IMR-90 (cell line): ENCODE measurements around the gene KLRC1. TPM values are rescaled to one million over a fixed set of nuclear protein-coding genes. Genes with fewer than 3 reads are reported as not detected.

Experiments used
- ATAC-seq: fragments of 200-7000 bp; cut with Tn5 transposase; 2 replicates; pipeline ENCODE4 v1.9.1; 2020; ENCODE audit warnings: low read depth, mild to moderate bottlenecking, moderate library complexity
- BruUV-seq: library from RNA; stranded (reverse); fragments of 400-500 nt; replicated peaks from 2 replicates; lab custom pipeline; 2021; lab: Mats Ljungman, UMichigan
- CTCF ChIA-PET: fragments of 300-600 bp; formaldehyde crosslinking; extraction: SDS; loops from one replicate; lab custom pipeline; 2021; ENCODE audit warnings: antibody characterized with exemption; lab: Yijun Ruan, JAX
- POLR2A ChIA-PET: fragments of 300-600 bp; sonication (Branson Sonifier 250); formaldehyde crosslinking; loops from one replicate; lab custom pipeline; 2022; ENCODE audit warnings: antibody characterized with exemption; ENCODE audit not compliant: unreplicated experiment; lab: Charles Lee
- DNase-seq: peaks from one replicate; pipeline ENCODE4 v3.0.0; 2013
- H2AFZ ChIP-seq: replicated peaks from 2 replicates; pipeline ENCODE3; 2013; ENCODE audit warnings: low read length, mild to moderate bottlenecking; ENCODE audit not compliant: poor library complexity
- H2AK5ac ChIP-seq: 2 replicates; pipeline ENCODE4 v1.6.1; 2013; ENCODE audit warnings: low read depth, low read length, inconsistent platforms
- H2AK9ac ChIP-seq: replicated peaks from 2 replicates; pipeline ENCODE3; 2013; ENCODE audit warnings: mild to moderate bottlenecking, low read depth, low read length, moderate library complexity; ENCODE audit not compliant: poor library complexity
- H2BK120ac ChIP-seq: 2 replicates; pipeline ENCODE4 v1.6.1; 2013; ENCODE audit warnings: low read depth, low read length, inconsistent platforms
- H2BK15ac ChIP-seq: 3 replicates; pipeline ENCODE4 v1.6.1; 2013; ENCODE audit warnings: low read depth, low read length, inconsistent platforms
- H2BK20ac ChIP-seq: 2 replicates; pipeline ENCODE4 v1.6.1; 2013; ENCODE audit warnings: low read depth, mild to moderate bottlenecking, inconsistent platforms, low read length, moderate library complexity
- H2BK5ac ChIP-seq: 2 replicates; pipeline ENCODE4 v1.6.1; 2013; ENCODE audit warnings: mild to moderate bottlenecking, low read depth, low read length, inconsistent platforms; ENCODE audit not compliant: poor library complexity, severe bottlenecking
- H3K14ac ChIP-seq: replicated peaks from 2 replicates; pipeline ENCODE4 v1.6.1; 2013; ENCODE audit warnings: low read depth, low read length, inconsistent platforms
- H3K18ac ChIP-seq: 2 replicates; pipeline ENCODE4 v1.6.1; 2013; ENCODE audit warnings: low read depth, low read length, control low read depth
- H3K23ac ChIP-seq: 2 replicates; pipeline ENCODE4 v1.6.1; 2013; ENCODE audit warnings: low read depth, low read length, inconsistent platforms
- H3K27ac ChIP-seq: 2 replicates; pipeline ENCODE4 v1.5.1; 2013; ENCODE audit warnings: mild to moderate bottlenecking, control low read depth, low read length; ENCODE audit not compliant: insufficient read depth
- H3K27me3 ChIP-seq: 2 replicates; pipeline ENCODE4 v1.6.1; 2013; ENCODE audit warnings: low read length; ENCODE audit not compliant: control insufficient read depth, insufficient read depth
- H3K36me3 ChIP-seq: 2 replicates; pipeline ENCODE4 v1.6.1; 2013; ENCODE audit warnings: low read length, mixed read lengths; ENCODE audit not compliant: control insufficient read depth, insufficient read depth
- H3K4ac ChIP-seq: 2 replicates; pipeline ENCODE4 v1.6.1; 2013; ENCODE audit warnings: low read depth, low read length, inconsistent platforms
- H3K4me1 ChIP-seq: 2 replicates; pipeline ENCODE4 v1.6.1; 2013; ENCODE audit warnings: low read length, mixed read lengths; ENCODE audit not compliant: control insufficient read depth, insufficient read depth
- H3K4me2 ChIP-seq: 2 replicates; pipeline ENCODE4 v1.6.1; 2013; ENCODE audit warnings: low read depth, mild to moderate bottlenecking, control low read depth, low read length, moderate library complexity
- H3K4me3 ChIP-seq: 2 replicates; pipeline ENCODE4 v1.5.1; 2013; ENCODE audit warnings: low read depth, mild to moderate bottlenecking, control low read depth, low read length, moderate library complexity; ENCODE audit not compliant: insufficient read depth
- H3K56ac ChIP-seq: 2 replicates; pipeline ENCODE4 v1.6.1; 2013; ENCODE audit warnings: low read length, inconsistent platforms; ENCODE audit not compliant: insufficient read depth; ENCODE audit errors: extremely low read depth
- H3K79me1 ChIP-seq, 2 experiments: 2 replicates each; pipeline ENCODE4 v1.6.1; 2013; ENCODE audit warnings: low read length in 2 of 2, inconsistent platforms in 1 of 2, low read depth in 1 of 2
- H3K9ac ChIP-seq: 2 replicates; pipeline ENCODE4 v1.6.1; 2013; ENCODE audit warnings: low read depth, low read length, control low read depth
- H3K9me1 ChIP-seq: 2 replicates; pipeline ENCODE4 v1.6.1; 2013; ENCODE audit warnings: low read length, inconsistent platforms; ENCODE audit not compliant: insufficient read depth
- H3K9me3 ChIP-seq: 2 replicates; pipeline ENCODE4 v1.6.1; 2013; ENCODE audit warnings: low read length; ENCODE audit not compliant: control insufficient read depth, insufficient read depth
- H4K20me1 ChIP-seq: 2 replicates; pipeline ENCODE4 v1.6.1; 2013; ENCODE audit warnings: low read length, inconsistent platforms; ENCODE audit not compliant: insufficient read depth
- H4K5ac ChIP-seq: 2 replicates; pipeline ENCODE4 v1.6.1; 2013; ENCODE audit warnings: mild to moderate bottlenecking, low read depth, low read length, control low read depth
- H4K8ac ChIP-seq, 2 experiments: 2 replicates each; pipeline ENCODE4 v1.6.1; 2013; ENCODE audit warnings: low read depth in 2 of 2, low read length in 2 of 2, control low read depth in 1 of 2, inconsistent platforms in 1 of 2
- H4K91ac ChIP-seq: 2 replicates; pipeline ENCODE4 v1.6.1; 2013; ENCODE audit warnings: low read depth, low read length, inconsistent platforms; ENCODE audit not compliant: insufficient read depth
- BHLHE40 ChIP-seq: fragments of 150-350 bp; IDR thresholded peaks from 2 replicates; pipeline ENCODE4 v1.6.1; 2016; ENCODE audit warnings: mild to moderate bottlenecking, low read depth, low read length
- CEBPB ChIP-seq: IDR thresholded peaks from 2 replicates; pipeline ENCODE4 v1.6.1; 2012; ENCODE audit warnings: low read depth, low read length, improper control_type of control experiment
- CHD1 ChIP-seq: IDR thresholded peaks from 2 replicates; pipeline ENCODE4 v1.6.1; 2012; ENCODE audit warnings: low read depth, low read length, improper control_type of control experiment
- FOS ChIP-seq: fragments of 150-350 bp; IDR thresholded peaks from 2 replicates; pipeline ENCODE4 v1.6.1; 2016; ENCODE audit warnings: low read depth, low read length
- MAFK ChIP-seq: IDR thresholded peaks from 2 replicates; pipeline ENCODE4 v1.6.1; 2012; ENCODE audit warnings: low read depth, low read length, improper control_type of control experiment
- MAZ ChIP-seq: IDR thresholded peaks from 2 replicates; pipeline ENCODE4 v1.6.1; 2012; ENCODE audit warnings: low read depth, mild to moderate bottlenecking, low read length, improper control_type of control experiment, moderate library complexity, borderline replicate concordance
- MXI1 ChIP-seq: IDR thresholded peaks from 2 replicates; pipeline ENCODE4 v1.6.1; 2012; ENCODE audit warnings: low read depth, mild to moderate bottlenecking, low read length, moderate library complexity, borderline replicate concordance
- NFE2L2 ChIP-seq: fragments of 150-350 bp; IDR thresholded peaks from 2 replicates; pipeline ENCODE4 v1.6.1; 2016; ENCODE audit warnings: low read depth, mild to moderate bottlenecking, low read length
- POLR2A ChIP-seq: IDR thresholded peaks from 2 replicates; pipeline ENCODE4 v1.6.1; 2012; ENCODE audit warnings: mild to moderate bottlenecking, low read depth, low read length
- RAD21 ChIP-seq: IDR thresholded peaks from 2 replicates; pipeline ENCODE4 v1.6.1; 2012; ENCODE audit warnings: low read length, improper control_type of control experiment
- RCOR1 ChIP-seq: IDR thresholded peaks from 2 replicates; pipeline ENCODE4 v1.6.1; 2012; ENCODE audit warnings: mild to moderate bottlenecking, low read length, improper control_type of control experiment; ENCODE audit not compliant: insufficient replicate concordance
- RFX5 ChIP-seq: IDR thresholded peaks from 2 replicates; pipeline ENCODE4 v1.8.0; 2012; ENCODE audit warnings: low read depth, mild to moderate bottlenecking, low read length, moderate library complexity
- SMC3 ChIP-seq: fragments of 150-350 bp; IDR thresholded peaks from 2 replicates; pipeline ENCODE4 v1.6.1; 2016; ENCODE audit warnings: low read depth, mild to moderate bottlenecking, antibody characterized with exemption, low read length, moderate library complexity
- WGBS, 2 experiments: methylation state at CpG; one replicate each; pipeline versions ENCODE4 v1.1.5 to v1.1.7; 2013; ENCODE audit warnings: missing lambda C conversion rate in 2 of 2; ENCODE audit not compliant: insufficient read length in 1 of 2; ENCODE audit errors: extremely low coverage in 2 of 2; 5-methylcytosine and 5-hydroxymethylcytosine counted together
- dilution Hi-C: fragments of 300-500 bp; cut with HindIII; formaldehyde crosslinking; loops from one replicate; pipeline ENCODE4 v1.14.3; 2018; ENCODE audit warnings: low sequenced_read_pairs; ENCODE audit not compliant: unreplicated experiment
- in situ Hi-C: fragments of 300-500 bp; cut with MboI; formaldehyde crosslinking; loops from 3 replicates; pipeline ENCODE4 v1.14.3; 2019; ENCODE audit warnings: low sequenced_read_pairs, inconsistent platforms, mixed read lengths
- intact Hi-C: fragments of 100-400 bp; cut with micrococcal nuclease; formaldehyde crosslinking; loops from 2 replicates; pipeline ENCODE4 v1.10.0; 2022
- polyA plus RNA-seq, 3 experiments: library from polyadenylated mRNA; depleted of rRNA; stranded (reverse); fragments of >200 nt; gene quantifications; 2 replicates each; pipeline ENCODE4 v1.2.3, GENCODE V29; 2012; ENCODE audit warnings: low replicate concordance in 1 of 3
- total RNA-seq: library from RNA; depleted of rRNA; stranded (reverse); fragments of >200 nt; gene quantifications from 2 replicates; pipeline ENCODE4 v1.2.3, GENCODE V29; 2012
- TF ChIP-seq, protein P1 (sequence below): fragments of 150-350 bp; IDR thresholded peaks from 2 replicates; pipeline ENCODE4 v1.6.1; 2016; ENCODE audit warnings: low read depth, mild to moderate bottlenecking, low read length, moderate library complexity, borderline replicate concordance
- TF ChIP-seq, protein P2 (sequence below): conservative IDR thresholded peaks from 2 replicates; pipeline ENCODE4 v1.5.1; 2012; ENCODE audit warnings: mild to moderate bottlenecking, low read depth, low read length, improper control_type of control experiment
- TF ChIP-seq, protein P3 (sequence below): fragments of 150-350 bp; IDR thresholded peaks from 2 replicates; pipeline ENCODE4 v1.6.1; 2017; ENCODE audit warnings: mild to moderate bottlenecking, antibody characterized with exemption, low read length, low read depth

The KLRC1 gene
- total and polyA plus RNA-seq, 2 of the 4 experiments (the other 2 are of a cell fraction) = not detected

DNA sequence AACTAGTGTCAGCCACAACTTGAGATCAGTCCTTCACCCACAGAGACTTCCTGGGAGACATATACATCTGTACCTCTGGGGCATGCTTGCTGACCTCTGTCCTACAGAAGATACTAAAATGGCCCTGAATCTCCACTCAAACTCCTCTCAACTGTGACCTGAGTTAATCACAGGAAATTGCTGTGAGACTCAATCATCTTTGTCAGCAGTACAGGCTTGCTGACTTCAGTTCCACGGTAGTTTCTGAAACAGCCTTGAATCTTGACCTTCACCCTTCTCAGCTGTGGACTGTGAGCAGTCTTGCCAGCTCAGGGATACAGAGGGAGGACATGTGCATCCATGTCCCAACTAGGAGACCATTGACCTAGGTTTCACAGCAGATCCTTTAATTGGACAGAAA lies 1.4 kb upstream of the KLRC1 start:
- Histone ChIP-seq H3K9me1 (no peaks in the 10 kb centered on the region), H3K14ac (no peak overlapping the region), H3K4me3 (no peak overlapping the region), H3K36me3 (no peaks in the 10 kb centered on the region), H2AK9ac (no peak overlapping the region), H4K8ac (no peak overlapping the region), H4K20me1 (no peaks in the 10 kb centered on the region), H2BK120ac (no peak overlapping the region), H3K18ac (no peak overlapping the region), H2BK5ac (no peak overlapping the region), H2BK15ac (no peak overlapping the region), H3K79me1 (no peaks in the 10 kb centered on the region), H4K91ac (no peak overlapping the region), H3K4me2 (no peak overlapping the region), H3K23ac (no peak overlapping the region), H3K56ac (no peak overlapping the region), H2BK20ac (no peak overlapping the region), H3K9ac (no peak overlapping the region), H2AFZ (no peak overlapping the region), H4K5ac (no peak overlapping the region), H3K4ac (no peak overlapping the region), H3K27ac (no peak overlapping the region), H3K9me3 (peaks cover 6% of the 10 kb centered on the region), H3K4me1 (no peaks in the 10 kb centered on the region), H3K27me3 (peaks cover 2% of the 10 kb centered on the region; the same call in 1 of the 2 replicates), H2AK5ac (no peak overlapping the region)
- TF ChIP-seq RCOR1 (no peak), RAD21 (no peak), MAFK (no peak), CEBPB (no peak), POLR2A (no peak), CHD1 (no peak), MAZ (no peak), BHLHE40 (no peak), NFE2L2 (no peak), FOS (no peak), SMC3 (no peak), RFX5 (no peak), MXI1 (no peak)
- TF ChIP-seq, protein P1, sequence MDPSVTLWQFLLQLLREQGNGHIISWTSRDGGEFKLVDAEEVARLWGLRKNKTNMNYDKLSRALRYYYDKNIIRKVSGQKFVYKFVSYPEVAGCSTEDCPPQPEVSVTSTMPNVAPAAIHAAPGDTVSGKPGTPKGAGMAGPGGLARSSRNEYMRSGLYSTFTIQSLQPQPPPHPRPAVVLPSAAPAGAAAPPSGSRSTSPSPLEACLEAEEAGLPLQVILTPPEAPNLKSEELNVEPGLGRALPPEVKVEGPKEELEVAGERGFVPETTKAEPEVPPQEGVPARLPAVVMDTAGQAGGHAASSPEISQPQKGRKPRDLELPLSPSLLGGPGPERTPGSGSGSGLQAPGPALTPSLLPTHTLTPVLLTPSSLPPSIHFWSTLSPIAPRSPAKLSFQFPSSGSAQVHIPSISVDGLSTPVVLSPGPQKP = no peak
- TF ChIP-seq, protein P2, sequence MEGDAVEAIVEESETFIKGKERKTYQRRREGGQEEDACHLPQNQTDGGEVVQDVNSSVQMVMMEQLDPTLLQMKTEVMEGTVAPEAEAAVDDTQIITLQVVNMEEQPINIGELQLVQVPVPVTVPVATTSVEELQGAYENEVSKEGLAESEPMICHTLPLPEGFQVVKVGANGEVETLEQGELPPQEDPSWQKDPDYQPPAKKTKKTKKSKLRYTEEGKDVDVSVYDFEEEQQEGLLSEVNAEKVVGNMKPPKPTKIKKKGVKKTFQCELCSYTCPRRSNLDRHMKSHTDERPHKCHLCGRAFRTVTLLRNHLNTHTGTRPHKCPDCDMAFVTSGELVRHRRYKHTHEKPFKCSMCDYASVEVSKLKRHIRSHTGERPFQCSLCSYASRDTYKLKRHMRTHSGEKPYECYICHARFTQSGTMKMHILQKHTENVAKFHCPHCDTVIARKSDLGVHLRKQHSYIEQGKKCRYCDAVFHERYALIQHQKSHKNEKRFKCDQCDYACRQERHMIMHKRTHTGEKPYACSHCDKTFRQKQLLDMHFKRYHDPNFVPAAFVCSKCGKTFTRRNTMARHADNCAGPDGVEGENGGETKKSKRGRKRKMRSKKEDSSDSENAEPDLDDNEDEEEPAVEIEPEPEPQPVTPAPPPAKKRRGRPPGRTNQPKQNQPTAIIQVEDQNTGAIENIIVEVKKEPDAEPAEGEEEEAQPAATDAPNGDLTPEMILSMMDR = no peak
- TF ChIP-seq, protein P3, sequence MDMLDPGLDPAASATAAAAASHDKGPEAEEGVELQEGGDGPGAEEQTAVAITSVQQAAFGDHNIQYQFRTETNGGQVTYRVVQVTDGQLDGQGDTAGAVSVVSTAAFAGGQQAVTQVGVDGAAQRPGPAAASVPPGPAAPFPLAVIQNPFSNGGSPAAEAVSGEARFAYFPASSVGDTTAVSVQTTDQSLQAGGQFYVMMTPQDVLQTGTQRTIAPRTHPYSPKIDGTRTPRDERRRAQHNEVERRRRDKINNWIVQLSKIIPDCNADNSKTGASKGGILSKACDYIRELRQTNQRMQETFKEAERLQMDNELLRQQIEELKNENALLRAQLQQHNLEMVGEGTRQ = no peak
- BruUV-seq = no TSS peak
- ATAC-seq (no peak), DNase-seq (no peak)
- dilution Hi-C loops (no loop called here), intact Hi-C loops (loop anchor here (10.0 kb wide), 1 partner anchor 50 kb away; the partner anchor contains the start of gene KLRC4), in situ Hi-C loops (no loop called here)
- no CpG with 5 or more reads among the region's 1 CpG for WGBS, 2 experiments
- CTCF ChIA-PET = interaction anchor here (0.6 kb wide), 1 partner anchor 201 kb away, joined by 3 read pairs; no protein-coding TSS in a partner anchor
- POLR2A ChIA-PET = no interaction called here
